ENCODE measurements around the gene TRIM39. TPM values are rescaled to one million over a fixed set of nuclear protein-coding genes. Genes with fewer than 3 reads are reported as not detected.

Gene TRIM39
- total RNA-seq, 1 experiment from 2014 or later, result 10.8 TPM

DNA sequence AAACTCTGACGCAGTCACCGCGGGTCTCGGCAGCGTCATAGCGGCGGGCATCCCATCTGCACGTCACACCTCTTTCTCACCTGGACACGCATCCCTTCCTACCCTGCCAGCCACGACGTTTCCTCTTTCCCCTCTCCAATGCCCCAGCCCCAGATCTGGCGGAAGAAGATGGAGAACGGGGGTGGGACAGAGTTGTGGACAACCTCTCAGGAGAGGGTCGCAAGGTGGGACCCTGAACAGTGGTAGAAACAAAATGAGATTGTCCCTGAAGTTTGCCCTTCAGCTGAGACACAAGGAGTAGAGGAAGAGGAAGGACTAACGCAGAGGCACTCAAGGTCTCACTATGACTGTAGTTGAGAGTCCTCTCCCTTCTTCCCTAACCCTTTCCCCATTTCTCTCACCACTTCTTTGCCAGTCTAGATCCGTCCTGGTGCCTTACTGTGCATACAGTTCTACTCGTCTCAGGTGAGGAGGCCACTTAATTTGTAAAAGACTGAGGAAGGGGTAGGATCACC, 562 bp downstream of the TRIM39 start:
- no peak for DNase-seq (ENCODE audit: low read depth)

DNA sequence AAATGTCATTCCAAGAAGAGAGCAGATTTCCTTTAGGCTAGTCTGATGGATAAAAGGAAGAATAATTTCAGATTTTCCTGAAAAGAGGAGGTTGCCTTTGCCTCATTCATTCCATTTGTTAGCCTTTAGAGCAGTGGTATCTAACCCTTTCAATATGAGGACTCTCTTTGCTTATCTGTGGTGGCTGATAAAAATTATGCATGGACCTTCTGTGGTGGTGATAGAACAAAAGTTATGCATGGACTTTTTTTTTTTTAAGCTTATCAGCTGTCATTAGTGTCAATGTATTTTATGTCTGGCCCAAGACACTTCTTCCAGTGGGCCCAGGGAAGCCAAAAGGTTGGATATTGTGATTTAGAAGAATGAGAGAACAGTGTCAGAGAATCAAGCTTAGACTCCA, 1.7 kb downstream of the TRIM39 start:
- DNase-seq (ENCODE audit: low read depth), result no peak

DNA sequence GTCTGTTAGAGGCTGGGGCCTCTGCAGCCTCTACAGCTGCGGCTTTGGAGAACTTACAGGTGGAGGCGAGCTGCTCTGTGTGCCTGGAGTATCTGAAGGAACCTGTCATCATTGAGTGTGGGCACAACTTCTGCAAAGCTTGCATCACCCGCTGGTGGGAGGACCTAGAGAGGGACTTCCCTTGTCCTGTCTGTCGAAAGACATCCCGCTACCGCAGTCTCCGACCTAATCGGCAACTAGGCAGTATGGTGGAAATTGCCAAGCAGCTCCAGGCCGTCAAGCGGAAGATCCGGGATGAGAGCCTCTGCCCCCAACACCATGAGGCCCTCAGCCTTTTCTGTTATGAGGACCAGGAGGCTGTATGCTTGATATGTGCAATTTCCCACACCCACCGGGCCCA, 2.6 kb downstream of the TRIM39 start:
- DNase-seq (ENCODE audit: low read depth), result no peak

DNA sequence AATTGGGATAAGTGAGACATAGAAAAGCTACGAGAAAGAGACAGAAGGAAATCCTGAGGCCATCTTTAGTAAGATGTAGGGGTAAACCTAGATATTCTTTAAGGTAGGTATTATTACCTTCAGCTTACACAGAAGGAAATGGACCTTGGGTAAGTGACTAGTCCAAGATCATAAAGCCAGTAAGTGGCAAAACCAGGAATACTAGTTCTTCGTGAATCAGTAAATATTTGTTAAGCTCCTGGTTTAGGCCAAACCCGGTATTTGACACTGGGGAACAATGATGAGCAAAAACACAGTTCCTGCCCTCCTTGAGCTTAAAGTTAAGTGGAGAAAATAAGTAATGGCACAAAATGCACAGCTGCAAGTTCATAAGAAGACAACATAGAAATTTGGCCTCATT, 5.3 kb downstream of the TRIM39 start:
- DNase-seq (ENCODE audit: low read depth), result no peak

DNA sequence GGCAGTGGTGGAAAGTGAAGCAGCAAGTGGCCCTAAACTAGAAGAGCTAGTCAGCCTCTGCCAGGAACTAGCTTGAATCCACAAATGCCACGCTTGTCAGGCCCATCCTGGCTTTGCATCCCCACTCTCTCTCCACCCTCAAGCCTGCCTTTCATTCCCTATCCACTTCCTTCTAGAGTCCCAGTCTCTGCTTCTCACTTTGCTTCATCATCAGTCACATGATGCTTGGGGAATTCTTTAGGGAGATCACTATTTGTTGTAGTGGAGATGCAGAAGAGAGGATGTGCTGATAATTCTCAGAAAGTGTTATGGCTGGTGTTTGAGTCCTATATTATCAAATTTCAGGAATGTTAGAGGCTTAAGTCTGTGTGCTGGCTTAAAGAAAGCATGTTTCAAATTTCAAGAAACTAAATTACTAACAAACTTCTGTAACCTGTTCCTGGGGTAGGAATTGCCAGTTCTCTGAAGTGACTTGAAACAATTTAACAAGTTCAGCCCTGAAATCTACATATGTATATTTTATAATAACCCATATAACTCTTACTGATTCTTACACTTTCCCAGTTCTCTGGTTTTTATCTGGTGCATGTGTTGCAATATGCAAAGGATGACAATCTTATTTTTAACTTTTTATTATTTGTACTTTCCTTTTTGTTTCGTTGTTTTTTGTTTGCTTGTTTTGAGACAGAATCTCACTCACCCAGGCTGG, 7.5 kb downstream of the TRIM39 start:
- no peak for DNase-seq (ENCODE audit: low read depth)

DNA sequence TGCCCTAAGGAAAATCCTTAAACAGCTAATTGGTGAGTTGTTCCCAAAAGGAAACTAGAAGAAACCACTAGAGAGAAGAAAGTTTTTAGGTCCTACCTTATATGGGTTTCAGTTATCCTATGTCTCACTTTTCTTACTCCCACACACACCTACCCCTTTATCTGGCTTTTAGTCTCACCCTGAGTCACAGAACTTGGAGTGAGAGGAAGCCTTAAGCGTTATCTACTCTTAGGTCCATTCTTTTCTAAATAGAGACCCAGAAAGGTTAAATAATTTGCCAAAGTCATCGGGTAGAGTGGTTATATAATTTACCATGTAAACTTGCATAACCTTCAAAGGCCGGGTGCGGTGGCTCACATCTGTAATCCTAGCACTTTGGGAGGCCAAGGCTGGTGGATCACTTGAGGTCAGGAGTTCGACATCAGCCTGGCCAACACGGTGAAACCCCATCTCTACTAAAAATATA, 13.9 kb downstream of the TRIM39 start:
- DNase-seq (ENCODE audit: low read depth), result no peak

DNA sequence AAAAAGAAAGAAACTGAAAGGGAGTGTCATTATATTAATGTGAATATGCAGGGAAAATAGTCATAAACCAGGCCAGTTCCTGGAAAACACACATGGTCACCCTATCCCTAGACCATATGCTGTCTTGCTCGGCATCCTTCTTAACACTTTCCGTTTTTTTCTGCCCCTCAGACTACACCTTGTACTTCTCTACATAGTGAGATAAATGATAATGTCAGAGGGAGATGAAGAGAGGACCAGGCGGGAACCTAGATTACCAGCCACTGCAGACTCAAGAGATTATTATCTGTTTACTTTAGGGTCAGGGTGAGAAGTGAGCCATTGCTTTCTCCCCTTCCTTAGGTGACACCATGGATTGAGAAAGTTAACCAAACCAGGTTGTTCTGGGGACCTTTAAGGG, 14.5 kb downstream of the TRIM39 start:
- DNase-seq (ENCODE audit: low read depth), result no peak

DNA sequence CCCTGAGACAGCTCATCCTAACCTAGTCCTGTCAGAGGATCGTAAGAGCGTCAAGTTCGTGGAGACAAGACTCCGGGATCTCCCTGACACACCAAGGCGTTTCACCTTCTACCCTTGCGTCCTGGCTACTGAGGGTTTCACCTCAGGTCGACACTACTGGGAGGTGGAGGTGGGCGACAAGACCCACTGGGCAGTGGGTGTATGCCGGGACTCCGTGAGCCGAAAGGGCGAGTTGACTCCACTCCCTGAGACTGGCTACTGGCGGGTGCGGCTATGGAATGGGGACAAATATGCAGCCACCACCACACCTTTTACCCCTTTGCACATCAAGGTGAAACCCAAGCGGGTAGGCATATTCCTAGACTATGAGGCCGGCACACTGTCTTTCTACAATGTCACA, 15.0 kb downstream of the TRIM39 start:
- no peak for DNase-seq (ENCODE audit: low read depth)

DNA sequence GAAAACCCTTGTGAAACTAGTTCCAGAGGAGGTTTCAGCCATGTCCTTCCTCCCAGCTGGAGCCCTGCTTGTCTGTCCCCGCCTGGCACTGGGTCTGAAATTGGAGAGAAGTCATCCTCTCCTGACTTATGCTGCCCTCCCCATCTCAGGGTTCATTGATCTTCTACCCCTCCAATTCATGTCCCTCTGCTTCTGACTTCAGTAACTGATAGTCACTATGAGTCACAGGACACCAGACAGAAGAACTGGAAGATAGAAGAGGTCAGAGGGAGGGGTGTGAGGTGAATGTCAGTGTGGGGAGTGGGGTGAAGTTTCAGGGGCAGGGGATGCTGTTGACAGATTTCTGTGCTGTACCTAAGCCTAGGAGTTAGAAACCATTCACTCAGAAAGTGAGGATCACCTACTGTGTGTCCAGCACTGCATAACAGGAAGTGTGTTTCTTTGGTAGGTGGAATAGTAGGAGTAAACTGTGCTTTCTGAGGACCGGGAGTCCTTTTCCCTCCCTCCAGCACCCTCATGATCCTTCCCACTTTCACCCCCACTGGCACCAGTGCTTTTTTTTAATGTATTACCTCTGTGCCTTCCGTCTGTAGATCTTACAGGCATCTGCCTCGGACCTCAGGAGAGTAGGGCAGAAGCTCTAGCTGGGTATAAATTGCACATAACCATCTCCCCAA, 17.6 kb downstream of the TRIM39 start:
- DNase-seq (ENCODE audit: low read depth), result no peak

DNA sequence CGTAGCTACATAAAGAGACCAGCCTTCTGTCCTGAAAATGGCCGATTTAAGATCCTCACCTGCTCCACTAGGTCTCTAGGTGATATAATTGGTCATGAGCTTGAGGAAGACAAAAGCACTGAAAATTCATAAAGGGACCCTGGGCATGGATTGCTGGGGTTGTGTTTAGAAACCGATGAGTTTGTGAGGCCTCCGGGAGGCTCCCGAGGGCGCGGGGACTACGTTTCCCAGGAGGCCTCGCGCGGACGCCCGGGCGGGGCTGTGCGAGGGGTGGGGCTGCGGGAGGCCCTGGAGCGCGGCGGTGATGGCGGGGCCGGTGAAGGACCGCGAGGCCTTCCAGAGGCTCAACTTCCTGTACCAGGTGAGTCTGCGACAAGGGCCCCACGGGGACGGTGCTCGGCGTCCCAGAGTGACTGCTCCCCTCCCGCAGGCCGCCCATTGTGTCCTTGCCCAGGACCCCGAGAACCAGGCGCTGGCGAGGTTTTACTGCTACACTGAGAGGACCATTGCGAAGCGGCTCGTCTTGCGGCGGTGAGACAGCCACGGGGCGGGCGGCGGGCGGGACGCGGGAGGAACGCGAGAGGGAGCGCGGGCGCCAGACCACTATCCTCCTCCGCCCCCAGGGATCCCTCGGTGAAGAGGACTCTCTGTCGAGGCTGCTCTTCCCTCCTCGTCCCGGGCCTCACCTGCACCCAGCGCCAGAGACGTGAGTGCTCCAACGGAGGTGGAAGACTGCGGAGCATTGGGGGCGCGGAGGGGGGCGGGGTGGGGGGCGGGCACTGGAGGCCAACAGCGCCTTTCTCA, 18.3 kb downstream of the TRIM39 start, which contains the start of gene RPP21:
Gene RPP21 (plus strand): TSS at position 289 of the 804 bp plus-strand sequence. CDS start 16 bp downstream, at position 305.
- peak; percentile 63 for DNase-seq (ENCODE audit: low read depth)

DNA sequence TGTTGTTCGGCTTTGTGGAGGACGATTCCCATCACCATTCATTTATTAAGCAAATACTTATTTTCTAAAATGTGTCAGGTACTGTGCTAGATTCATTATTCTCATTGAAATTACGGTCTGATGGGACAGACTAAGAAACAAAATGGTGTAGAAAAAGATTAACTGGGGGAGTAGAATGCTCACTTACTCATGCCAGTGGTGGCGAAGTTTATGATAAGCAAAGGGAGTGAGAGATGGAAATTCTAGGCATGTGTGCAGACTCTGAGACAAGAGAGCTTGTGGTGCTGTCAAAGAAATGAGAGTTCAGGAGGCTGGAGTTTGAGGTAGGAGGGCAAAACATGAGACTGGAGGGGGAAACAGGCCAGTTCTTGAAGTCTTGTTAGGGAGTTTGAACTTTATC, 19.1 kb downstream of the TRIM39 start:
- DNase-seq (ENCODE audit: low read depth), result no peak

DNA sequence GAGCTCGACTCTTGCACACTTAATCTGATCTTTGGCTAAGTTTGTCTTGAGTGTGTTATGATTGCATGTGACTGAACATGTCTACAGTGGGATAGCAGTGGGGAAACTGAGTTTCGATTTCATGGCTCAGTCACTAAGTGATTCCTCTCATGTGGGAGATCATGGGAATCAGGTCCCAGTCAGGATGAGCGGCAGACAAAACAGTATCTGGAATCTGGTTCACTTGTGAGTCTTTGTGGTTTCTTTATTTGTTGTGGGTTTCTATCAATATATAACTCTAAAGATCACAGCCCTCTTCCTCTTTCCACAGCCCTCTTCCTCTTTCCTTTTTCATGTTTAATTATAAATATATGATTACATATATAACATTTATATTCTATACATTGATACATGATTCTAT, 22.2 kb downstream of the TRIM39 start:
- no peak for DNase-seq (ENCODE audit: low read depth)

DNA sequence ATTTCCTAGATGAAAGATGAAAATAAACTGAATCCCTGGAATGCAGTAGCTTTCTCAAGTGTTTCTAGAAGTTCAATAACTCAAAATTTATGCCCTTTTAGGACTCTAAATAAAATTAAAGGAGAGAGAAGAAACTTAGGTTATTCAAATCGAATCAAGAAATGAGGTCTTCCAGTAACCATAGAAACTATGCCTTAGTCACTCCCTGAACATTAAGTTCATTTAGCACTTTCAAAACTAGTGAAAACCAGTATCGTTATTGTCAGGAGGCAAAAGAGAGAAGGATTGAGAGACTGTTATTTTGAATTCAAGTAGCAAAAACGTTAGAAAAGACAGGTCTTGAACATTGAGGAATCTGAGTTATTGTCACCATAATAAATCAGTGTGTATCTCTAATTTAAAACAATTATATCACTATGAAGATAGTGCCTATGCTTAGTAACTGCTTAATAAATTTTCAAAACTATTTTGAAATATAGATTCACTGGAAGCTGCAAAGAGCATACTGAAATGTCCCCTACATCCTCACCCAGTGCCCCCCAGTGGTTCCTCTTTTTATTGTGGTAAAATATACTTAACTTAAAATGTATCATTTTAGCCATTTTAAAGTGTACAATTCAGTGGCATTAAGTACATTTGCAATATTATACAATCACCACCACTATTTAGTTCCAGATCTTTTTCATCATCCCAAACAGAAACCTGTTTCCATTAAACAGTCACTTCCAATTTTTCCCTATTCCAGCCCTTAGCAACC, 22.9 kb downstream of the TRIM39 start:
- DNase-seq (ENCODE audit: low read depth), result no peak

DNA sequence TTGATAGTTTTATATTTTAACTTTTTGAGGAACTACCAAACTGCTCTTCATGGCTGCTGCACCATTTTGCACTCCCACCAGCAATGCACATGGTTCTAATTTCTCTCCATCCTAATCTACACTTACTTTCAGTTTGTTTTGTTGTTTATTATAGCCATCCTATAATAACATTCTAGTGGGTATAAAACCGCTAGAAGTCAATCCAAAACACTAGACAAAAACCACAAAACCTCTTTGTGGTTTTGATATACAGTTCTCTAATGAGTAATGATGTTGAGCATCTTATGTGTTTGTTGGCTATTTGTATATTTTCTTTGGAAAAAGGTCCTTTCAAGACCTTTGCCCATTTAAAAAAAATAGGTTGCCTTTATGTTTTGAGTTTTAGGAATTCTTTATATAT, 23.8 kb downstream of the TRIM39 start:
- DNase-seq (ENCODE audit: low read depth), result peak; percentile 17

DNA sequence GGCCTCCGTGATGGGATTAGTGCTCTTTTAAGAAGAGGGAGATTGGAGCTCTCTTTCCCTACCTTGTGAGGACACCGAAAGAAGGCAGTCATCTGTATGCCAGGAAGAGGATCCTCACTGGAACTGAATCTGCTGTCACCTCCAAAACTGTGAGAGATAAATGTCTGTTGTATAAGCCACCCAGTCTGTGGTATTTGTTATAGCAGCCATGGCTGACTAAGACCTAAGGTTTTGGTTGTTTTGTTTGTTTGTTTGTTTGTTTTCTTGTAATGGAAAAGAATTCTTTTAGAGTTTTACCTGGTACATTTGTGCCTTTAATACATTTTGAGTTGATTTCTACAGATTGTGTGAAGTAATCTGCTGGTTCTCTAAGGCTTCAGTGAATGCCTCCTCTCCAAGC, 25.8 kb downstream of the TRIM39 start:
- no peak for DNase-seq (ENCODE audit: low read depth)

DNA sequence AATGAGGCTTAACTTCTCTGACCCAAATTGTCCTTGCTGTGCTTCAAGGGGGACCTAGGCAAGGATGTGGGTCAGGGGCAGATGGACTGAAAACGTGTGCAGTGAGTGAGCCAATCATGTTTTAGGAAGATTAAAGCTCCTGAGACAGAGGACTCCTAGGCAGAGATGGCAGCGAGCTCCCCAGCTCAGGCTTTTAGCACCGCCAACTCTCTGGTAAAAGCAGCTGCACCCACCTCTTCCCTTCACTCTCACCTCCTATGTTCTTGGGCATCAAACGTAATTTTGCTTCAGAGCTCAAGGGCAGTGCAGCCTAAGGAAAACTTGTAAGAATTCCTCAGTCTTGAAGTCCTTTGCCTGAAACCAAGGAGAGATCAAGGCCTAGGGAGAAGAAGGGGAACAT, 28.6 kb downstream of the TRIM39 start:
- DNase-seq (ENCODE audit: low read depth), result no peak

DNA sequence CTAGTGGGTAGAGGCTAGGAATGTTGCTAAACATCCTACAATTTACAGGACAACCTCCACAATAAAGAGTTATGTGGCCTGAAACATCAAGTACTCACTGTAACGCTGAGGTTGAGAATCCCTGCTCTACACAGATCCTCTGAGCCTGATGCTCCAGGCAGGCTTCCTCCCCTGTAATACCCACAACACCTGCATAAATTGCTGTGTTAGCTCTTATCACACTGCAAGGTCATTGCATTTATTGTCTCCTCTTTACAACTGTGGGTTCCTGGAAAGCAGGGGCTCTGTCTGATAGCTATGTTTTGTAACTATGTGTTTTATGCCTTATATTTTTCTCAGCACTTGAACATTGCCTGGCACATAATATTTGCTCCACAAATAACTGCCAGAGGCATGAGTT, 29.8 kb downstream of the TRIM39 start:
- no peak for DNase-seq (ENCODE audit: low read depth)

DNA sequence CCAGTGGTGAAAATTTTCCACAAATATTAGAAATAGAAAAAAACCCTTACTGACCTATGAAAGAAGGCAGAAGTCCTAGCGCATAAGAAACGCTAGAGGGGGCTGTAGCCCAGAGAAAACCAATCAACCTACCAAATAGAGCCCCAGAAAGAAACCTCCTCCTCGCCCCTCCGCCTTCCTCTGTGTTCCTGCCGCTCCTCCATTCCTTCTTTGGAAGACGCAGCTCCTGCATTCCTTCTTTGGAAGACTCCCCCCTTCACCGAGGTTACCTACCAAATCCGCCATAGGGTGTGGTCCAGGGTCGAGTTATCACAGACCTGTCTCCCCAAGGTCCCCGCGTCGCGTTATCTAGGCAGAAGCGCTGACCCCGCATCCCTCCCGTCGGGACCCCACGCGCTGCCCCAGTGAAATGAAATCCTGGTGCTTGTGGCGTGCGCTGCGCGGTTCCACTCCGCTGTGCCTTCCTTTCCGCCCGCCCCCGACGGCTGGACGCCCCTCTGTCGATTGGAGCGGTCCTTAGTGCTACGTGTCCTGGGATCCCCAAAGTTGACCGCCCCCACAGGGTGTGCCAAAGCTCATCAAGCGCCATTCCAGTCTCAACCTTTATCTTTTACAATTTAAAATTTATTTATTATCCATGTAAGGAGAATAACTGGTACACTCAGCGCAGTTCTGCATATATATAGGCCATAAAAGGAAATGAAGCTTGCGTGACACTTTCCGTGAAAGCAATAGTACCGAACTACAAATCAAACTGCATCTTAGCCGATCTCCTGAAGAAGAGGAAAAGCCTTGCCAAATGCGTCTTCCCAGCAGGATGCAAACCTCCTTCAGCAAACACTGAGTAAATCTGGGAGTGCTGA, 31.2 kb downstream of the TRIM39 start:
- peak; percentile 66 for DNase-seq (ENCODE audit: low read depth)

DNA sequence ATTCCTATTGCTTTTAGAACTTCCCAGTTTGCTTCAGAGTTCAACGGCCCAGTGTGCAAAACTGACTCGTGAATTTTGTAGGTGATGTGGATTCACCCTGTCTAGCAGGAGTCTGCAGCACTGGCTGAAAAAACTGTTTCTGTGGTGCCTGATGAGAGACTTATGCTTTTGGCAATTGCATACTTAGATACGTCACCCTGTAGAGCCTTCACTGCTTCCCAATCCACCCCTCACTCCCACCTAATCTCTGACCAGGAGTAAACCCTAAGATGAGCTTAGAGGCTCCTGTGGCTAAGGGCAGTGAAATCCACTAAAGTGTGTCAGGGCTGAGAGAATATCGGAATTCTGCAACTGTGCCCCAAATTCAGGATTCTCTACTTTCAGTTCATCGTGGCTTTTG, 32.5 kb downstream of the TRIM39 start:
- DNase-seq (ENCODE audit: low read depth), result no peak

DNA sequence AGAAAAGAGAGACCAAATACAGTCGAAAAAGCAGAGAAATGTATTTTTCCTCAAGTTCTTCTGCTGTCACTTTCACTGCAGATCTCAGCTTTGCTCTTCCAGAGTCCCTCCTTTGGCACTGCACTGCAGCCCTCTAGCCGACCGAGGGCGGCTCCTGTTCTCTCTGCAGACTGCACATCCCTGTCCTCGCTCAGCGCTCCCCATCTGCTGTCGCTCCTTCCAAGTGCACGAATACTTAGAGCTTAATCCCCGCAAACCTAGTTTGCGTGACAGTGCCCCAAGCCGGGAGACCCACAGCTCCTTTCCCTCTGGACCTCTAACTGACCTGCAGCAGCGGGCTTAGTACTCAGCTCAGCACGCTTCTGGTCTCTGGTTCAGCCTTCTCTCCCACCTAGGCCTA, 33.4 kb downstream of the TRIM39 start:
- DNase-seq (ENCODE audit: low read depth), result no peak
